Activated CD4-positive, CD25-positive, alpha-beta regulatory T cell (primary cell): ENCODE data around the gene SMG6.

Source experiments
- DNase-seq, 4 experiments: peaks; one replicate each; lab custom pipeline; 2025; lab: John Stamatoyannopoulos, UW

SMG6 gene

GRCh38 chr17:2060681-2061440 is 242.7 kb downstream of the SMG6 start:
- DNase-seq = no peak

GRCh38 chr17:2060385-2060658 is 243.3 kb downstream of the SMG6 start:
- no peak for DNase-seq

- DNase-seq = no peak
These were observed 243.8 kb downstream of the SMG6 start for GRCh38 chr17:2059547-2060384.

GRCh38 chr17:2058586-2059546 is 244.7 kb downstream of the SMG6 start:
- DNase-seq = peak in 3 of 4 experiments; percentile 28 to 43 (median 29)

- DNase-seq = peak in 1 of 4 experiments; percentile 26
These were observed 245.6 kb downstream of the SMG6 start for GRCh38 chr17:2057760-2058585.

- no peak for DNase-seq
These were observed 246.3 kb downstream of the SMG6 start for GRCh38 chr17:2057175-2057759.

GRCh38 chr17:2056206-2057174 is 247.1 kb downstream of the SMG6 start:
- DNase-seq = peak in 2 of 4 experiments; percentile 23 to 54

- peak in 1 of 4 experiments; percentile 25 for DNase-seq
These were observed 248.0 kb downstream of the SMG6 start for GRCh38 chr17:2055292-2056205.

GRCh38 chr17:2054512-2055291 is 248.9 kb downstream of the SMG6 start, which contains the start of gene HIC1:
Gene HIC1, plus strand, starts transcription at chr17:2055103. Its CDS starts 1,588 bp downstream, at chr17:2056691.
- peak; percentile 62 to 68 (median 63) for DNase-seq

GRCh38 chr17:2054262-2054511 is 249.4 kb downstream of the SMG6 start:
- DNase-seq = no peak

- peak; percentile 53 to 76 (median 62) for DNase-seq
These were observed 250.0 kb downstream of the SMG6 start for GRCh38 chr17:2053380-2054261.

- no peak for DNase-seq
These were observed 251.5 kb downstream of the SMG6 start for GRCh38 chr17:2051933-2052559.

GRCh38 chr17:2051061-2051932 is 252.3 kb downstream of the SMG6 start:
- DNase-seq = no peak

- DNase-seq = peak; percentile 59 to 64 (median 60)
These were observed 253.1 kb downstream of the SMG6 start for GRCh38 chr17:2050300-2051060.
